ENCODE measurements around the gene STK32A.

- TF ChIP-seq, protein P1, sequence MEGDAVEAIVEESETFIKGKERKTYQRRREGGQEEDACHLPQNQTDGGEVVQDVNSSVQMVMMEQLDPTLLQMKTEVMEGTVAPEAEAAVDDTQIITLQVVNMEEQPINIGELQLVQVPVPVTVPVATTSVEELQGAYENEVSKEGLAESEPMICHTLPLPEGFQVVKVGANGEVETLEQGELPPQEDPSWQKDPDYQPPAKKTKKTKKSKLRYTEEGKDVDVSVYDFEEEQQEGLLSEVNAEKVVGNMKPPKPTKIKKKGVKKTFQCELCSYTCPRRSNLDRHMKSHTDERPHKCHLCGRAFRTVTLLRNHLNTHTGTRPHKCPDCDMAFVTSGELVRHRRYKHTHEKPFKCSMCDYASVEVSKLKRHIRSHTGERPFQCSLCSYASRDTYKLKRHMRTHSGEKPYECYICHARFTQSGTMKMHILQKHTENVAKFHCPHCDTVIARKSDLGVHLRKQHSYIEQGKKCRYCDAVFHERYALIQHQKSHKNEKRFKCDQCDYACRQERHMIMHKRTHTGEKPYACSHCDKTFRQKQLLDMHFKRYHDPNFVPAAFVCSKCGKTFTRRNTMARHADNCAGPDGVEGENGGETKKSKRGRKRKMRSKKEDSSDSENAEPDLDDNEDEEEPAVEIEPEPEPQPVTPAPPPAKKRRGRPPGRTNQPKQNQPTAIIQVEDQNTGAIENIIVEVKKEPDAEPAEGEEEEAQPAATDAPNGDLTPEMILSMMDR (IDR thresholded peaks at IDR 0.05) = peak; percentile 35 to 73 (median 51)
- no peak for TF ChIP-seq POLR2A (IDR thresholded peaks at IDR 0.05)
- TF ChIP-seq EP300 (IDR thresholded peaks at IDR 0.05) = no peak
These were observed 135.0 kb downstream of the STK32A start for GRCh38 chr5:147369742-147370374.

All from tibial nerve (tissue), 4 donors.